Hepatocyte (in vitro differentiated cells): ENCODE results near the gene ANKRD13C.

Experiments used
- EZH2 ChIP-seq: fragments of 200-600 bp; sonication (generic); IDR thresholded peaks from 2 replicates; pipeline ENCODE4 v1.6.1; 2016; ENCODE audit warnings: antibody characterized with exemption, mild to moderate bottlenecking, borderline replicate concordance
- TF ChIP-seq, protein P1 (sequence below): fragments of 200-600 bp; sonication (generic); IDR thresholded peaks from 2 replicates; pipeline ENCODE4 v1.5.1; 2016; ENCODE audit warnings: antibody characterized with exemption, mild to moderate bottlenecking; ENCODE audit not compliant: poor library complexity

DNA sequence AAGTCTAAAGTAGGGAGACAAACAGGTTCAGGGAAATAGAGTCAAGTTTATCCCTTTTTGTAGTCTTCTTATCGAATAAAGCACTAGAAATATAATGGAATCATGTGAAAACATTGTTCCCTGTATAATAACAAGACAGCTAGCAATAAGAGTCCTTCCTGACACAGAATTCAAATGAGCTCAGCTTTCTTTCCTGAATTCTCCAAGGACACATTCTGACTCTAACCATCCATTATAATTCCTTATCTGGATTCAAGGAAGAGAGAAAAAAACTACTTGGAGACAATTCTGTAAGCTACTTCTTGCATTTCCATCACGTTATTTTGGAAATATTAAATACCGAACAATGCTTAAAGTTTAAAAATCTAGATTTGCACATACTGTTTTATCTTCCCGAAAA is 58.8 kb downstream of the ANKRD13C start:
- TF ChIP-seq, protein P1, sequence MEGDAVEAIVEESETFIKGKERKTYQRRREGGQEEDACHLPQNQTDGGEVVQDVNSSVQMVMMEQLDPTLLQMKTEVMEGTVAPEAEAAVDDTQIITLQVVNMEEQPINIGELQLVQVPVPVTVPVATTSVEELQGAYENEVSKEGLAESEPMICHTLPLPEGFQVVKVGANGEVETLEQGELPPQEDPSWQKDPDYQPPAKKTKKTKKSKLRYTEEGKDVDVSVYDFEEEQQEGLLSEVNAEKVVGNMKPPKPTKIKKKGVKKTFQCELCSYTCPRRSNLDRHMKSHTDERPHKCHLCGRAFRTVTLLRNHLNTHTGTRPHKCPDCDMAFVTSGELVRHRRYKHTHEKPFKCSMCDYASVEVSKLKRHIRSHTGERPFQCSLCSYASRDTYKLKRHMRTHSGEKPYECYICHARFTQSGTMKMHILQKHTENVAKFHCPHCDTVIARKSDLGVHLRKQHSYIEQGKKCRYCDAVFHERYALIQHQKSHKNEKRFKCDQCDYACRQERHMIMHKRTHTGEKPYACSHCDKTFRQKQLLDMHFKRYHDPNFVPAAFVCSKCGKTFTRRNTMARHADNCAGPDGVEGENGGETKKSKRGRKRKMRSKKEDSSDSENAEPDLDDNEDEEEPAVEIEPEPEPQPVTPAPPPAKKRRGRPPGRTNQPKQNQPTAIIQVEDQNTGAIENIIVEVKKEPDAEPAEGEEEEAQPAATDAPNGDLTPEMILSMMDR = no peak
- no peak for TF ChIP-seq EZH2
